Skeletal muscle tissue (tissue), 4 donors: ENCODE results near the gene NECTIN1. TPM values are rescaled to one million over a fixed set of nuclear protein-coding genes. Genes with fewer than 3 reads are reported as not detected.

Experiments used
- H3K27ac ChIP-seq: one replicate; pipeline ENCODE4 v1.7.0; 2013; ENCODE audit warnings: mild to moderate bottlenecking, low read depth, low read length, inconsistent platforms
- H3K27me3 ChIP-seq, 3 donors: one replicate each; pipeline ENCODE4 v1.7.0; 2013; ENCODE audit warnings: low read length in 3 of 3; ENCODE audit not compliant: control insufficient read depth in 3 of 3, insufficient read depth in 3 of 3
- H3K36me3 ChIP-seq, 3 donors: one replicate each; pipeline ENCODE4 v1.7.0; 2013; ENCODE audit warnings: low read length in 3 of 3; ENCODE audit not compliant: control insufficient read depth in 3 of 3, insufficient read depth in 3 of 3
- H3K4me1 ChIP-seq, 3 donors: one replicate each; pipeline ENCODE4 v1.7.0; 2013; ENCODE audit warnings: low read length in 3 of 3, mild to moderate bottlenecking in 3 of 3; ENCODE audit not compliant: control insufficient read depth in 3 of 3, insufficient read depth in 3 of 3
- H3K4me3 ChIP-seq, 3 donors: one replicate each; pipeline ENCODE4 v1.7.0; 2013; ENCODE audit warnings: low read length in 3 of 3
- H3K9ac ChIP-seq, 3 donors: one replicate each; pipeline ENCODE4 v1.7.0; 2013; ENCODE audit warnings: low read length in 3 of 3, mild to moderate bottlenecking in 3 of 3, moderate library complexity in 2 of 3, low read depth in 1 of 3
- H3K9me3 ChIP-seq, 3 donors: one replicate each; pipeline ENCODE4 v1.7.0; 2013; ENCODE audit warnings: low read length in 3 of 3; ENCODE audit not compliant: control insufficient read depth in 3 of 3
- total RNA-seq: library from RNA; depleted of rRNA; stranded (reverse); fragments of >200 nt; gene quantifications from one replicate; pipeline ENCODE4 v1.2.3, GENCODE V29; 2014
- donor health status: Osteomylitis.

Gene NECTIN1
- total RNA-seq, 1 donor from 2014 or later, result 4.2 TPM

- Histone ChIP-seq H3K4me1 (peaks cover 0 to 5% (median 3%) of the 10 kb centered on the region in 3 donors), H3K27me3 (peaks cover 6 to 21% (median 11%) of the 10 kb centered on the region in 3 donors), H3K36me3 (no peaks in the 10 kb centered on the region), H3K9ac (no peak overlapping the region), H3K27ac (no peak overlapping the region), H3K9me3 (no peaks in the 10 kb centered on the region), H3K4me3 (no peak overlapping the region)
These were observed 5.8 kb upstream of the NECTIN1 start for GRCh38 chr11:119734788-119735187.

- H3K9me3 ChIP-seq, result no peaks in the 10 kb centered on the region
- H3K4me3 ChIP-seq, result no peak overlapping the region
- H3K9ac ChIP-seq, result no peak overlapping the region
- no peaks in the 10 kb centered on the region for H3K36me3 ChIP-seq
- no peak overlapping the region for H3K27ac ChIP-seq
- H3K4me1 ChIP-seq, result peaks cover 16 to 29% (median 18%) of the 10 kb centered on the region in 3 donors
- H3K27me3 ChIP-seq, result peaks cover 4 to 22% (median 13%) of the 10 kb centered on the region in 3 donors
These were observed 1.9 kb upstream of the NECTIN1 start for GRCh38 chr11:119730789-119731386.

- Histone ChIP-seq H3K36me3 (no peaks in the 10 kb centered on the region), H3K9ac (peak overlapping the region; percentile 34 to 43 (median 40)), H3K27me3 (peaks cover 4 to 22% (median 16%) of the 10 kb centered on the region in 3 donors), H3K27ac (peak overlapping the region; percentile 13), H3K4me1 (peaks cover 16 to 29% (median 18%) of the 10 kb centered on the region in 3 donors), H3K9me3 (no peaks in the 10 kb centered on the region), H3K4me3 (peak overlapping the region; percentile 54 to 83 (median 76))
These were observed 1.1 kb upstream of the NECTIN1 start for GRCh38 chr11:119729951-119730613.

GRCh38 chr11:119729581-119729927 is 554 bp upstream of the NECTIN1 start:
- peak overlapping the region; percentile 33 to 83 (median 76) for H3K4me3 ChIP-seq
- H3K27me3 ChIP-seq, result peaks cover 4 to 22% (median 17%) of the 10 kb centered on the region in 3 donors
- H3K27ac ChIP-seq, result no peak overlapping the region
- H3K9me3 ChIP-seq, result no peaks in the 10 kb centered on the region
- H3K36me3 ChIP-seq, result no peaks in the 10 kb centered on the region
- H3K4me1 ChIP-seq, result peaks cover 16 to 29% (median 18%) of the 10 kb centered on the region in 3 donors
- H3K9ac ChIP-seq, result peak overlapping the region; percentile 34 to 54 (median 43)

- Histone ChIP-seq H3K9me3 (no peaks in the 10 kb centered on the region), H3K4me1 (peaks cover 16 to 29% (median 18%) of the 10 kb centered on the region in 3 donors), H3K9ac (peak overlapping the region; percentile 51 to 70 (median 51)), H3K36me3 (no peaks in the 10 kb centered on the region), H3K27ac (no peak overlapping the region), H3K27me3 (peaks cover 4 to 17% (median 15%) of the 10 kb centered on the region in 3 donors), H3K4me3 (peak overlapping the region; percentile 75 to 83 (median 76))
These were observed 781 bp downstream of the NECTIN1 start for GRCh38 chr11:119728211-119728626.

- H3K36me3 ChIP-seq, result no peaks in the 10 kb centered on the region
- no peaks in the 10 kb centered on the region for H3K9me3 ChIP-seq
- H3K9ac ChIP-seq, result peak overlapping the region; percentile 51 to 70 (median 51)
- H3K27ac ChIP-seq, result no peak overlapping the region
- peaks cover 16 to 29% (median 18%) of the 10 kb centered on the region in 3 donors for H3K4me1 ChIP-seq
- H3K27me3 ChIP-seq, result peaks cover 4 to 17% (median 15%) of the 10 kb centered on the region in 3 donors
- H3K4me3 ChIP-seq, result peak overlapping the region; percentile 75 to 83 (median 76)
These were observed 1.4 kb downstream of the NECTIN1 start for GRCh38 chr11:119727523-119728151.

DNA sequence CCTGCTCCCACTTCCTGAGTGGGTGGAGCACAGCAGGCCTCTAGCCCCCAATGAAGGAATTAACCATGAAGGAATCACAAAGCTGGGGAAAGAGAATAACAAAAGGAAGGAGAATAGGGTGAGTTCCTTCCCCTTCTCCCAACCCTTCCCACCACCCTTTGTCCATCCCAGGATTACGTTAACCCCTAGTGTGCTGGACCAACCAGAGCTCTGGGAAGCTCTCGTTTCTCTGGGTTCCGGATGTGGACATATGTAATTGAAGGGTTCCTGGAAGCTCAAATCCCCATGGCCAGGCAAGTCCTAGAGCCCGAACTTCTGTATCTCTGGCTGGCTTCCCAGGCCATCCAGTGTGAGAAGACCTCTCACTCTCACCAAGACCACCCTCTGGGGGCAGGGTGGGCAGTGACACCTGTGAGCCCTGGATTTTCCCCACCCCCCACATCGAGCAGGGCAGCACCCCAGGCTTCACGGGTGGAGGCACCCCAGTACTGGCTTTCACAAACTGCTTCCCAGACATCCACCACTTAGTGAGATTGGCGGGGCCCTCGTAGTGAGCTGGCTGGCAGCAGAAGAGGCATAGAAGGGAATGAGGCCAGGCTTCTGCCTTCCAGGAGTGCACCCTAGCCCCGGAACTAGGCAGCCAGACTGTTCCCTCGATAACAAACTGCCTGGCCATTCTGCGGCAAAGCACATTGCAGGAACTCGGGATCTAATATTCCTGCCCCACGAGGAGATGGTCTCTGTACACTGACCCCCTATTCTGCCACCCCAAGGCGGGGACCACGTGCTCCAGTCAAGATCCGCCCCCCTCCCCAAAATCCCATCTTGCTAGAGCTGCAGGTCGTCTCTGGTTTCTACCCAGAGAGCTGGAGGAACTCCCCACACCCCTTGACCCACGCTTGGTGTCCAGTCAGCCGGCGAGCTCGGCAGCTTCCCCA is 2.1 kb downstream of the NECTIN1 start:
- Histone ChIP-seq H3K27me3 (peaks cover 4 to 17% (median 15%) of the 10 kb centered on the region in 3 donors), H3K4me3 (peak overlapping the region; percentile 51 to 83 (median 76)), H3K9me3 (no peaks in the 10 kb centered on the region), H3K4me1 (peaks cover 16 to 29% (median 18%) of the 10 kb centered on the region in 3 donors), H3K36me3 (no peaks in the 10 kb centered on the region), H3K9ac (peak overlapping the region in 2 of 3 donors; percentile 40 to 70), H3K27ac (no peak overlapping the region)

GRCh38 chr11:119726150-119726553 is 2.8 kb downstream of the NECTIN1 start:
- Histone ChIP-seq H3K4me1 (peaks cover 16 to 33% (median 23%) of the 10 kb centered on the region in 3 donors), H3K9ac (no peak overlapping the region), H3K4me3 (no peak overlapping the region), H3K27ac (no peak overlapping the region), H3K9me3 (no peaks in the 10 kb centered on the region), H3K36me3 (no peaks in the 10 kb centered on the region), H3K27me3 (peaks cover 4 to 17% (median 15%) of the 10 kb centered on the region in 3 donors)

DNA sequence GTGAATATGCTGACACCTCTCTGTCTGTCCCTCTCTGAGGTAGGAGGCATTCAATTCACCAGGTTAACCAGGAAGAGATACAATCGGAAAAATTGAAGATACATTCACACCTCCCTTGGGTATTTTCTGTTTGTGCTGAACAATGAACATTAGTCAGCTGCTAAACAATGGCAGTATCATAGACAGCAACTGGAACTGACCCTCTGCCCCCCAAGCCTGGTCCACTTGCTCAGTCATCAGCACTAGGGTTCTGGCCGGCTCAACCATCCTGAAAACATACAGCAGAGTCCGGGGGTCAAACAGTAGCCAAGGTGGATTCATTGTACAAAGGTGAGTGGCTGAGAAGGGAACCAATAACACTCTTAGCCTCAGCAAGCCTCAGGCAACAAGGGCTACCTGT is 4.0 kb downstream of the NECTIN1 start:
- H3K9ac ChIP-seq, result no peak overlapping the region
- peaks cover 16 to 31% (median 30%) of the 10 kb centered on the region in 3 donors for H3K4me1 ChIP-seq
- no peaks in the 10 kb centered on the region for H3K36me3 ChIP-seq
- no peaks in the 10 kb centered on the region for H3K9me3 ChIP-seq
- H3K4me3 ChIP-seq, result no peak overlapping the region
- H3K27me3 ChIP-seq, result peaks cover 4 to 17% (median 15%) of the 10 kb centered on the region in 3 donors
- H3K27ac ChIP-seq, result no peak overlapping the region
